ENCODE results near the gene EFCAB9.

Gene EFCAB9

DNA sequence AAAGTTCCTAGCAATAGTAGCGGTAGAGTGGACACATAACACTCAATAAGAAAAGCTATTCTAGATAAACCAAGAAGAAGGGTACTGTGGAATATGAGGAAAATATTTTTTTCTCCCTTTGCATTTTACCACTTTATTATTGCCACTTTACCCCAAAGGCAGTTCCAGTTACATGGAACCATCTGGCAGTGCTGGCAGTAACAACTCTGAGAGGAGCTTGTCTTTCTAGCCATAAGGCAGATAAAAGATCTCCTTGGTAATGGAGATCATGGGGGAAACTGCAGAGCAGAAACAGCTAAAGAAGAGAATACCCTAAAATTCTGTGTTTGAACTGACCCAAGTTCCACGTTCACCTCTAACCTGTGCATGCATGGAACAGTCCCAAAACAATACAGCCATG lies 51.1 kb downstream of the EFCAB9 start:
- DNase-seq, result no peak

DNA sequence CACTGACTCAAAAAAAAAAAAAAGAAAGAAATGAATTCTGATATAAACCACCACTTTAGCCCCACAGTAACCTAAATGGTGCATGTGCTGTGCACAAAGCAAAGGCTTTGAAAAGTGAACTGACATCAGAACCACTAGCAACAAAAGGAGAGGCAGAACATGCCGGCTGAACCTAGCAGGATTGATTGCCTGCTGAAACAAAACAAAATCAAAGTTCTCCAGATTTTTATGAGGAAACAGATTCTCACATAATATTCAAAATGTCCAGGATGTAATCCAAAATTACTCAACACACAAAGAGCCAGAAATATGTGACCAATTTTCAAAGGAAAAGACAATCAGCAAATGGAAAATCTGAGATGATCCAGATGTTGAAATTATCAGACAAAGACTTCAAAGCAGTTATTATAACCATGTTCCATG lies 51.7 kb downstream of the EFCAB9 start:
- no peak for DNase-seq

GRCh38 chr5:172248637-172249036 lies 54.7 kb downstream of the EFCAB9 start:
- DNase-seq, result no peak

DNA sequence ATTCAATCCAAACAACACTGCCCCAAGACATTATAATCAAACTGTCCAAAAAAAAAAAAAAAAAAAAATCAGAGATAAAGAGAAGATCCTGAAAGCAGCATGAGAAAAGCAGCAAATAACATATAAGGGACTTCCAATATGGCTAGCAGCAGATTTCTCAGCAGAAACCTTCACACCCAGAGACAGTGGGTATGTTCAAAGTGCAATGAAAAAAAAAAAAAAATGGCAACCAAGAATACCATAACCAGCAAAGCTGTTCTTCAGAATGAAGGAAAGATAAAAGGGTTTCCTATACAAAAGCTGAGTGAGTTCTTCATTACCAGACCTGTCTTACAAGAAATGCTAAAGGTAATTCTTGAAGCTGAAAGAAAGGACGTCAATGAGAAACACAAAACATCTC lies 57.4 kb downstream of the EFCAB9 start:
- DNase-seq, result no peak

DNA sequence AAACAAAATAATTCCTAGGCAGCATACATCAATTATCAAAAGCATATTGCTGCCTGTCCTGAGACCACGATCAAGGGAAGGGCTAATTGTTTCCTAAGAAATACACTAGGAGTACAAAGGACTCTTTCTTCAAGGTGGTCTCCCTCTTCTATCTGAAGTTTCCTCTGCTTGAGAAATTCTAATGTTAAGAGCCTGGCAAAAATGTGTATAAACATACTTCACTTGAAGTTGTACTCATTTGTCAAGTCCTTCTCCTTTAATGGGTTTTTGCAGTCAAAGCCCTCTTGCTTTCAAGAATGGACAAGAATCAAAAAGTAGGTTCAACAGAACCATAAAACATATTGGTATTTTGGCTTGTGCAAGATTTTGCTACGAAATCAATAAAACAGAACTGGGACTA lies 58.5 kb downstream of the EFCAB9 start:
- DNase-seq, result no peak

Measured in stimulated activated CD4-positive, alpha-beta T cell treated with anti-CD3 and anti-CD28 coated beads, Interleukin-4, amount 100 ng/mL, for 24 hours (primary cell).